ENCODE data around the gene STKLD1. TPM values are rescaled to one million over a fixed set of nuclear protein-coding genes. Genes with fewer than 3 reads are reported as not detected.

The STKLD1 gene
- total RNA-seq, 3 donors from 2014 or later (not counting 1 experiment from before 2014, with no cell fraction given), result 0.53 to 2.9 (median 1.1) TPM

DNA sequence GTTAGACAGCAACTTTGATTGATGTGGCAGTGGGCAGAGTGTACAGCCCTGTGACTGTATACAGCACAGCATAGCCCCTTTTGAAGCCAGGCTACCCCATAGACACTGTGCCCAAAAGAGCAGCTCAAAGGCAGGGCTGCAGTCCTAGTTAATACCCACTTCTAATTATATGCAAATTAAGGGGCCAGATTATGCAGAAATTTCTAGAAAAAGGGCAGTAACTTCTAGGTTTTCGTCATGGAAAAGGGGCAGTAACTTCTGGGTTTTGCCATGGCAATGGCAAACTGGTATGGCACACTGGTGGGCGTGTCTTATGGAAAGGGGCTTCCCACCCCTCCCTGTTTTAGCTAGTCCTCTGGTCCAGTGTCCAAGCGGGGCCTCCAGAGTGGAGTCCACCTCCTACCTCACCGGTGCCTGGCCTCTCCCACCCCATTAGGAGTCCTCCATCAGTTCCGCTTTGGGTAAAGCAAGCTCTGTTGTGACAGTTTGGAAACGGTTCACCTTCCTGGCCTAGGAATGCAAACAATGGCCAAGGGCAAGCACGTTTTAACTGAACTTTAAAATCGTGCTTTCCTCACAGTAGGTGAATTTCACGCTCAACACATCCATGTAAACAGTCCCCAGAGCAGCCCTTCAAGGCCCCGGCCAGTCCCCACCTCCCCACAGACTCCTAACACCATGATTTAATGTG, 51.6 kb downstream of the STKLD1 start:
- Histone ChIP-seq H3K36me3 (ENCODE audit: control insufficient read depth, insufficient read depth, low read length) (no peaks in the 10 kb centered on the region), H3K9me3 (ENCODE audit: control insufficient read depth, insufficient read depth, low read length) (no peaks in the 10 kb centered on the region), H3K27ac (ENCODE audit: low read length) (no peak overlapping the region), H3K4me1 (ENCODE audit: control insufficient read depth, insufficient read depth, low read length) (peaks cover 6% of the 10 kb centered on the region), H3K27me3 (ENCODE audit: control insufficient read depth, insufficient read depth, low read length) (peaks cover 8% of the 10 kb centered on the region), H3K4me3 (ENCODE audit: low read length) (no peak overlapping the region)
- Mint-ChIP-seq H3K36me3 (no peaks in the 10 kb centered on the region), H3K27ac (no peak overlapping the region), H3K27me3 (ENCODE audit: low read depth in 2 of 2) (peaks cover 8 to 22% of the 10 kb centered on the region in 2 donors), H3K4me1 (peaks cover 0 to 6% of the 10 kb centered on the region in 2 donors), H3K4me3 (peak overlapping the region; percentile 65), H3K9me3 (no peaks in the 10 kb centered on the region)
- intact Hi-C loops (cut with micrococcal nuclease), result no loop called here
- DNase-seq (no peak), ATAC-seq (no peak)
- WGBS (ENCODE audit: insufficient coverage), result 65% methylated on average over 10 of the region's 10 CpGs
- TF ChIP-seq, protein P1, sequence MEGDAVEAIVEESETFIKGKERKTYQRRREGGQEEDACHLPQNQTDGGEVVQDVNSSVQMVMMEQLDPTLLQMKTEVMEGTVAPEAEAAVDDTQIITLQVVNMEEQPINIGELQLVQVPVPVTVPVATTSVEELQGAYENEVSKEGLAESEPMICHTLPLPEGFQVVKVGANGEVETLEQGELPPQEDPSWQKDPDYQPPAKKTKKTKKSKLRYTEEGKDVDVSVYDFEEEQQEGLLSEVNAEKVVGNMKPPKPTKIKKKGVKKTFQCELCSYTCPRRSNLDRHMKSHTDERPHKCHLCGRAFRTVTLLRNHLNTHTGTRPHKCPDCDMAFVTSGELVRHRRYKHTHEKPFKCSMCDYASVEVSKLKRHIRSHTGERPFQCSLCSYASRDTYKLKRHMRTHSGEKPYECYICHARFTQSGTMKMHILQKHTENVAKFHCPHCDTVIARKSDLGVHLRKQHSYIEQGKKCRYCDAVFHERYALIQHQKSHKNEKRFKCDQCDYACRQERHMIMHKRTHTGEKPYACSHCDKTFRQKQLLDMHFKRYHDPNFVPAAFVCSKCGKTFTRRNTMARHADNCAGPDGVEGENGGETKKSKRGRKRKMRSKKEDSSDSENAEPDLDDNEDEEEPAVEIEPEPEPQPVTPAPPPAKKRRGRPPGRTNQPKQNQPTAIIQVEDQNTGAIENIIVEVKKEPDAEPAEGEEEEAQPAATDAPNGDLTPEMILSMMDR (IDR thresholded peaks at IDR 0.05), result no peak

DNA sequence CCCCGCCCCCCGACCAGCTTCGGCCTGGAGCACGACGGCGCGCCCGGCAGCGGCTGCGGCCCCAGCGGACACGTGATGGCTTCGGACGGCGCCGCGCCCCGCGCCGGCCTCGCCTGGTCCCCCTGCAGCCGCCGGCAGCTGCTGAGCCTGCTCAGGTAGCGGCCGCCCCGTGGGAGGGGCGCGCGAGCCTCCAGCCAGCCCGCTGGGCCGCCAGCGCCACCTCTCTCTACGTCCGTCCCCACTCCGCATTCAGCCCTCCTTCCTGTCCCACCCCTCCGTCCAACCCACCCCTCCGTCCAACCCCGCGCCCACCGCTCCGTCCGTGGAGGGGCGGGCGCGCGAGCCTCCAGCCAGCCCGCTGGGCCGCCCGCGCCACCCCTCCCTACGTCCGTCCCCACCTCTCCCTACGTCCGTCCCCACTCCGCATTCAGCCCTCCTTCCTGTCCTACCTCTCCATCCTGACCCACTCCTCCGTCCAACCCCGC, 52.5 kb downstream of the STKLD1 start:
- DNase-seq, result no peak
- peaks cover 0 to 6% of the 10 kb centered on the region in 2 donors for H3K4me1 Mint-ChIP-seq
- TF ChIP-seq, protein P1 (IDR thresholded peaks at IDR 0.05), result no peak
- no peaks in the 10 kb centered on the region for H3K36me3 ChIP-seq (ENCODE audit: control insufficient read depth, insufficient read depth, low read length)
- no peak overlapping the region for H3K27ac ChIP-seq (ENCODE audit: low read length)
- H3K9me3 Mint-ChIP-seq, result no peaks in the 10 kb centered on the region
- H3K4me3 Mint-ChIP-seq, result peak overlapping the region; percentile 55
- peaks cover 6% of the 10 kb centered on the region for H3K4me1 ChIP-seq (ENCODE audit: control insufficient read depth, insufficient read depth, low read length)
- H3K36me3 Mint-ChIP-seq, result no peaks in the 10 kb centered on the region
- H3K27me3 Mint-ChIP-seq (ENCODE audit: low read depth in 2 of 2), result peaks cover 8 to 22% of the 10 kb centered on the region in 2 donors
- no peak overlapping the region for H3K4me3 ChIP-seq (ENCODE audit: low read length)
- peak in 2 of 3 donors; percentile 40 to 67 for ATAC-seq
- intact Hi-C loops (cut with micrococcal nuclease), result no loop called here
- 2% methylated on average over 57 of the region's 57 CpGs for WGBS (ENCODE audit: insufficient coverage)
- peaks cover 8% of the 10 kb centered on the region for H3K27me3 ChIP-seq (ENCODE audit: control insufficient read depth, insufficient read depth, low read length)
- no peaks in the 10 kb centered on the region for H3K9me3 ChIP-seq (ENCODE audit: control insufficient read depth, insufficient read depth, low read length)
- no peak overlapping the region for H3K27ac Mint-ChIP-seq

DNA sequence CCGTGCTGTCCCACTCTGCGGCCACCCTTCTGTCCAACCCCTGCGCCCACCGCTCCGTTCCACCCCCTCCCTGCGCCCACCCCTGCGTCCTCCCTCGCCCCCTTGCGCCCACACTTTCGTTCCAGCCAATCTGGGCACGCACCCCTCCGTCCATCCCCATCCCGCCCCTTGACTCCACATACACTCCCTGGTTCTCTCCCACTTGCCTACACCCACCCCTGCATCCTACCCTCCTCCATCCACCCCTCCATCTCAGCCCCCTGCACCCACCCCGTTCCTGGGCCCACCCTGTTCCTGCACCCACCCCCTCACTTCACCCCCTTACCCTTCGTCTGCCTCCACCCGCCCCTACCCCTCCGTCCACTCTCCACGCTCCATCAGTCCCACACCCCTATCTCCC, 53.0 kb downstream of the STKLD1 start:
- H3K27ac Mint-ChIP-seq, result no peak overlapping the region
- peaks cover 0 to 6% of the 10 kb centered on the region in 2 donors for H3K4me1 Mint-ChIP-seq
- H3K4me3 ChIP-seq (ENCODE audit: low read length), result no peak overlapping the region
- intact Hi-C loops (cut with micrococcal nuclease), result no loop called here
- DNase-seq (no peak), ATAC-seq (peak in 1 of 3 donors; percentile 8)
- H3K4me1 ChIP-seq (ENCODE audit: control insufficient read depth, insufficient read depth, low read length), result peaks cover 6% of the 10 kb centered on the region
- no peaks in the 10 kb centered on the region for H3K9me3 ChIP-seq (ENCODE audit: control insufficient read depth, insufficient read depth, low read length)
- TF ChIP-seq, protein P1 (IDR thresholded peaks at IDR 0.05), result no peak
- no peaks in the 10 kb centered on the region for H3K9me3 Mint-ChIP-seq
- H3K36me3 ChIP-seq (ENCODE audit: control insufficient read depth, insufficient read depth, low read length), result no peaks in the 10 kb centered on the region
- no peak overlapping the region for H3K27ac ChIP-seq (ENCODE audit: low read length)
- 5% methylated on average over 17 of the region's 18 CpGs for WGBS (ENCODE audit: insufficient coverage)
- H3K36me3 Mint-ChIP-seq, result no peaks in the 10 kb centered on the region
- peaks cover 8% of the 10 kb centered on the region for H3K27me3 ChIP-seq (ENCODE audit: control insufficient read depth, insufficient read depth, low read length)
- no peak overlapping the region for H3K4me3 Mint-ChIP-seq
- H3K27me3 Mint-ChIP-seq (ENCODE audit: low read depth in 2 of 2), result peaks cover 8 to 22% of the 10 kb centered on the region in 2 donors
